ENCODE data around the gene UMODL1. TPM values are rescaled to one million over a fixed set of nuclear protein-coding genes. Genes with fewer than 3 reads are reported as not detected.
A peak's percentile ranks its signal among the peaks of the same experiment; 100 is the strongest.
"Not testable (repeated sequence)": the region's sequence is repeated elsewhere in the genome, so short reads cannot be mapped to it uniquely, and the experiment has no call there.

Gene UMODL1
- total RNA-seq, 2 experiments from 2014 or later = 0.26 to 0.30 TPM

- peaks cover 27% of the 10 kb centered on the region for H3K27me3 Mint-ChIP-seq
- DNase-seq (no peak), ATAC-seq (ENCODE audit: low read depth) (no peak)
- H3K9me3 Mint-ChIP-seq = no peaks in the 10 kb centered on the region
- no peaks in the 10 kb centered on the region for H3K36me3 Mint-ChIP-seq
- no peak overlapping the region for H3K4me3 Mint-ChIP-seq
- POLR2A ChIA-PET = interaction anchor here (0.6 kb wide), 1 partner anchor 233 kb away, joined by 3 read pairs; no protein-coding TSS in a partner anchor
- no peak overlapping the region for H3K27ac Mint-ChIP-seq
- H3K4me1 Mint-ChIP-seq = peaks cover 24% of the 10 kb centered on the region
Observed at GRCh38 chr21:42115136-42115683, 44.1 kb downstream of the UMODL1 start.

- POLR2A ChIA-PET = interaction anchor here (1.4 to 1.6 kb wide), 2 partner anchors 13 to 300 kb away, joined by 5 read pairs; no protein-coding TSS in a partner anchor
- not testable (repeated sequence) for H3K4me3 Mint-ChIP-seq; H3K27ac Mint-ChIP-seq; ATAC-seq (ENCODE audit: low read depth); H3K9me3 Mint-ChIP-seq; DNase-seq; H3K36me3 Mint-ChIP-seq
- Mint-ChIP-seq H3K27me3 (peaks cover 38% of the 10 kb centered on the region), H3K4me1 (peaks cover 35% of the 10 kb centered on the region)
Observed at GRCh38 chr21:42116551-42116950, 45.4 kb downstream of the UMODL1 start.

- H3K9me3 Mint-ChIP-seq = no peaks in the 10 kb centered on the region
- H3K27ac Mint-ChIP-seq = peak overlapping the region; percentile 65
- DNase-seq = peak; percentile 80
- H3K4me1 Mint-ChIP-seq = peaks cover 35% of the 10 kb centered on the region
- peak overlapping the region; percentile 72 for H3K4me3 Mint-ChIP-seq
- peaks cover 44% of the 10 kb centered on the region for H3K27me3 Mint-ChIP-seq
- ATAC-seq (ENCODE audit: low read depth) = peak; percentile 66
- no peaks in the 10 kb centered on the region for H3K36me3 Mint-ChIP-seq
- POLR2A ChIA-PET = interaction anchor here (1.0 to 1.6 kb wide), 4 partner anchors 9 to 301 kb away, joined by 3 to 5 read pairs (median 5); partner anchors contain the start of gene ZBTB21
Observed at GRCh38 chr21:42117229-42117966, 46.3 kb downstream of the UMODL1 start.

- POLR2A ChIA-PET = interaction anchor here (1.0 to 1.6 kb wide), 4 partner anchors 10 to 301 kb away, joined by 3 to 5 read pairs (median 5); partner anchors contain the start of gene ZBTB21
- Mint-ChIP-seq H3K4me3 (peak overlapping the region; percentile 72), H3K4me1 (peaks cover 37% of the 10 kb centered on the region), H3K9me3 (no peaks in the 10 kb centered on the region), H3K27me3 (peaks cover 44% of the 10 kb centered on the region), H3K36me3 (no peaks in the 10 kb centered on the region), H3K27ac (no peak overlapping the region)
- ATAC-seq (ENCODE audit: low read depth) (no peak), DNase-seq (no peak)
Observed at GRCh38 chr21:42117967-42118780, 47.1 kb downstream of the UMODL1 start.

- H3K27ac Mint-ChIP-seq = no peak overlapping the region
- H3K27me3 Mint-ChIP-seq = peaks cover 44% of the 10 kb centered on the region
- peak; percentile 53 for DNase-seq
- no peaks in the 10 kb centered on the region for H3K9me3 Mint-ChIP-seq
- peak overlapping the region; percentile 23 for H3K4me3 Mint-ChIP-seq
- POLR2A ChIA-PET = interaction anchor here (1.4 kb wide), 1 partner anchor 11 kb away, joined by 5 read pairs; no protein-coding TSS in a partner anchor
- ATAC-seq (ENCODE audit: low read depth) = peak; percentile 34
- H3K4me1 Mint-ChIP-seq = peaks cover 41% of the 10 kb centered on the region
- H3K36me3 Mint-ChIP-seq = no peaks in the 10 kb centered on the region
Observed at GRCh38 chr21:42118901-42119300, 47.8 kb downstream of the UMODL1 start.

- POLR2A ChIA-PET = no interaction called here
- Mint-ChIP-seq H3K4me1 (peaks cover 41% of the 10 kb centered on the region), H3K27me3 (peaks cover 45% of the 10 kb centered on the region), H3K4me3 (no peak overlapping the region), H3K36me3 (no peaks in the 10 kb centered on the region), H3K9me3 (no peaks in the 10 kb centered on the region), H3K27ac (no peak overlapping the region)
- no peak for ATAC-seq (ENCODE audit: low read depth)
- DNase-seq = no peak
Observed at GRCh38 chr21:42120101-42120902, 49.2 kb downstream of the UMODL1 start.

GRCh38 chr21:42120903-42121535, 49.9 kb downstream of the UMODL1 start:
- Mint-ChIP-seq H3K9me3 (no peaks in the 10 kb centered on the region), H3K4me3 (no peak overlapping the region), H3K27me3 (peaks cover 45% of the 10 kb centered on the region), H3K27ac (no peak overlapping the region), H3K36me3 (no peaks in the 10 kb centered on the region), H3K4me1 (peaks cover 43% of the 10 kb centered on the region)
- DNase-seq (no peak), ATAC-seq (ENCODE audit: low read depth) (no peak)
- POLR2A ChIA-PET = no interaction called here

- Mint-ChIP-seq H3K4me3 (no peak overlapping the region), H3K36me3 (no peaks in the 10 kb centered on the region), H3K9me3 (no peaks in the 10 kb centered on the region), H3K27ac (no peak overlapping the region), H3K4me1 (peaks cover 43% of the 10 kb centered on the region), H3K27me3 (peaks cover 45% of the 10 kb centered on the region)
- DNase-seq (no peak), ATAC-seq (ENCODE audit: low read depth) (no peak)
- POLR2A ChIA-PET = no interaction called here
Observed at GRCh38 chr21:42121794-42122193, 50.7 kb downstream of the UMODL1 start.

GRCh38 chr21:42122398-42122797, 51.3 kb downstream of the UMODL1 start:
- no peak for ATAC-seq (ENCODE audit: low read depth)
- POLR2A ChIA-PET = no interaction called here
- H3K36me3 Mint-ChIP-seq = no peaks in the 10 kb centered on the region
- H3K4me1 Mint-ChIP-seq = peaks cover 37% of the 10 kb centered on the region
- no peaks in the 10 kb centered on the region for H3K9me3 Mint-ChIP-seq
- H3K27me3 Mint-ChIP-seq = peaks cover 47% of the 10 kb centered on the region
- no peak overlapping the region for H3K27ac Mint-ChIP-seq
- no peak for DNase-seq
- no peak overlapping the region for H3K4me3 Mint-ChIP-seq

- H3K36me3 Mint-ChIP-seq = no peaks in the 10 kb centered on the region
- no peak for DNase-seq
- H3K27me3 Mint-ChIP-seq = peaks cover 43% of the 10 kb centered on the region
- H3K9me3 Mint-ChIP-seq = no peaks in the 10 kb centered on the region
- H3K4me3 Mint-ChIP-seq = no peak overlapping the region
- H3K4me1 Mint-ChIP-seq = peaks cover 34% of the 10 kb centered on the region
- POLR2A ChIA-PET = no interaction called here
- no peak for ATAC-seq (ENCODE audit: low read depth)
- no peak overlapping the region for H3K27ac Mint-ChIP-seq
Observed at GRCh38 chr21:42122808-42123207, 51.7 kb downstream of the UMODL1 start.

- Mint-ChIP-seq H3K9me3 (no peaks in the 10 kb centered on the region), H3K4me3 (no peak overlapping the region), H3K36me3 (no peaks in the 10 kb centered on the region), H3K27me3 (peaks cover 40% of the 10 kb centered on the region), H3K4me1 (peaks cover 28% of the 10 kb centered on the region), H3K27ac (peak overlapping the region; percentile 5)
- POLR2A ChIA-PET = no interaction called here
- ATAC-seq (ENCODE audit: low read depth) = peak; percentile 22
- DNase-seq = no peak
Observed at GRCh38 chr21:42123219-42123908, 52.2 kb downstream of the UMODL1 start.

GRCh38 chr21:42124081-42124480, 53.0 kb downstream of the UMODL1 start:
- Mint-ChIP-seq H3K4me3 (no peak overlapping the region), H3K4me1 (peaks cover 23% of the 10 kb centered on the region), H3K27me3 (peaks cover 36% of the 10 kb centered on the region), H3K9me3 (no peaks in the 10 kb centered on the region), H3K27ac (no peak overlapping the region), H3K36me3 (no peaks in the 10 kb centered on the region)
- ATAC-seq (ENCODE audit: low read depth) = no peak
- DNase-seq = no peak
- POLR2A ChIA-PET = no interaction called here

Measured in activated naive CD8-positive, alpha-beta T cell treated with anti-CD3 and anti-CD28 coated beads, Interleukin-2, amount 10 ng/mL, durations not matched to agents 7 days and 5 days (primary cell).